DMS 273 (cell line): ENCODE results near the gene RNF31.

Experiments used
- DNase-seq: peaks from one replicate; lab custom pipeline; 2025; ENCODE audit not compliant: unreplicated experiment; lab: John Stamatoyannopoulos, UW

The RNF31 gene

GRCh38 chr14:24137529-24138395, 9.5 kb upstream of the RNF31 start:
- no peak for DNase-seq

DNA sequence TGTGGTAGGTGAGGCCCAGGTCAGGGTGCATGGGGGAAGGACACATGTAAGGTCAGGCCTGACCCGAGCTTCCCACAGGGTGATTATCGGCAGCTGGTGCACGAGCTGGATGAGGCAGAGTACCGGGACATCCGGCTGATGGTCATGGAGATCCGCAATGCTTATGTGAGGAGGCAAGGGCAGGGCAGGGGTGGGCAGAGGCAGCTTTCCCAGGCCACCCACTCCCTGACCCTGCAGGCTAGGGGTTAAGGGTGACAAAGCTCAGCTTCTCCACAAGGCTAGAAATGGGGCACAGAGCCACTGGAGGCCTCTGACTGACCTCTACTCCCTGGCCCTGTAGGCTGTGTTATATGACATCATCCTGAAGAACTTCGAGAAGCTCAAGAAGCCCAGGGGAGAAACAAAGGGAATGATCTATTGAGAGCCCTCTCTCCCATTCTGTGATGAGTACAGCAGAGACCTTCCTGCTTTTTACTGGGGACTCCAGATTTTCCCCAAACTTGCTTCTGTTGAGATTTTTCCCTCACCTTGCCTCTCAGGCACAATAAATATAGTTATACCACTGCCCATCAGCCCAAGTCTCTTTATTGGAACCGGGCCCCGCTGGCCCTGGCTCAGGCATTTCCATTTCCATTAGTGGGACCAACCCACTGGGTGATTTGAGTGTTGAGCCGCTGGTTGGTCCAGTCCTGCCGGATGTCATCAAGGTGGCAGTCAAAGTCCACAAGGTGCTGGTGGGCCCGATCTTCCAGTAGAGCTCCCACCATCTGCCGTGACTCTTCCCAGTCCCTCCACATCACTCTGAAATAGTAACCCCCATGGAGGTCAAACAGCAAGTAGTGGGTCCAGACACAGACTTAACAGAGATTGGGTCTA, 8.7 kb upstream of the RNF31 start:
- no peak for DNase-seq

GRCh38 chr14:24139272-24139934, 7.9 kb upstream of the RNF31 start:
- DNase-seq: peak; percentile 40

- peak; percentile 100 for DNase-seq
These were observed 6.0 kb upstream of the RNF31 start, which contains the start of gene EMC9 for GRCh38 chr14:24141097-24141880. EMC9 (minus strand) TSS chr14:24141591; CDS start chr14:24141304, 287 bp downstream.

GRCh38 chr14:24143511-24143910, 3.8 kb upstream of the RNF31 start:
- no peak for DNase-seq

DNA sequence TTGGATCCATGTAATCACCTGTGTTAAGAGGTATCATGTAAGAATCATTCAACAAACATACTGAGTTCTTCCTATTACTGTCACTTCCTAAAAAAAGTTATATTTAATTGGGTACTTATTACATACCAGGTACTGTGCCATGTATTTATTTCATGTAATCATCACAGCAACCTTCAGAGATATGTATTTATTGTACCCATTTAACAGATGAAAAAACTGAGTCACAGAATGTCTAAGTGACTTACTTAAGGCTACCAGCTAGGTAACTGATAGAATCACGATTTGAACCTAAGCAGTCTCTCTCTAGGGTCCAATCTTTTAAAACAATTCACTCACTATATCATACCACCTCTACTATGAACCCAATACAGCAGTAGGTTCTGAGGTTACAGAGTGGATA, 2.8 kb upstream of the RNF31 start:
- no peak for DNase-seq

DNA sequence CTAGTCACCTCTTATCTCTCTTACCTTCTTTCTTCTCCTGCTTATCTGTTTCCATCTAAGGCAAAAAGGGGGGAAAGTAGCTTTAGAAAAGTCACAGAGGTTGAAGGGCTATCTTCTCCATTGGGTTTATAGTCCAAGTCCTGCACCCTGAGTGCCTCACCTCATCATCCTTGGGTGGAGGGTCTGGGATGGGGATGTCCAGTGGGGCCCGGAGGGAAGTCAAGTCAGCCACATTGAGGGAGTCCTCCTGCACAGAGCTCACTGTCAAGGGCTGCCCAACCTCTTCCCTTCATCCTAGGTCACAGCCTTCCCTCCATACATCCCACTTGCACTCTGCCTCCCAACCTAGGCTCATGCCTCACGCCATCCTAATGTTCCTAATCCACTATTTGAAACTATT, 2.1 kb upstream of the RNF31 start:
- no peak for DNase-seq

DNA sequence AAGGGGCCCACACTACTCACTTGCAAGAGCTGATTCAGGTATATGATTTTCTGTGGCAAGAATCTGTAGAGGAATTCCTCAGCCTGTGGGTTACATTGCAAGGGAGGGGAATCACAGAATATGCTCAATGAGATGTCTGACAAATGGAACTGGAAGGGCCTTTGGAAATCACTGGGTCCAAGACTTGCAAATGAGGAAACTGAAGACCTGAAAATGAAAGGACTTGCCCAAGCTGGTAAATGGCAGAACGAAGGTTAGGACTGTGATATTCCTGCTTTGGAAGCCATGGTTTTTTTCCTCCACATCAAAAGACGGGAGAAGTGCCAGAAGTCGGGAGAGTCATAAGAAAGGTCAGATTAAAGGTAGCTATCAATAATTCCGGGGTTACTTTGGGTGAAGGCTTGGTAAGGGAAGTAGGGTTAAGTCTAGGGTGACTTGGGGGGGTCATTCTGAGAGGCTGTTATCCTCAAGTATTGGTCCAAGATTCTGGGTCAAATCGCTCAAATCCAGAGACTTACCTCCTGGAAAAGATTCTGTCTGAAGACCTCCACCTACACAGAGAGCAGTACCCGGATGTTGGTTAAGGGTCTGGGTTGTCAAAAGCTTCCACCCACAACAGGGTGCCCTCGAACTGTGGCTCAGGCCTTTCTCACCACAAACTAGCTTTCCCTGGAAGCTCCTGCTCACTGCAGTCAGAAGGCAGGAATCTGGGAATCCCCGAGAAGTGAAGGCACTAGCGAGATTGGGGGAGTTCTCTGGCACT, 1.4 kb upstream of the RNF31 start:
- peak; percentile 79 for DNase-seq

DNA sequence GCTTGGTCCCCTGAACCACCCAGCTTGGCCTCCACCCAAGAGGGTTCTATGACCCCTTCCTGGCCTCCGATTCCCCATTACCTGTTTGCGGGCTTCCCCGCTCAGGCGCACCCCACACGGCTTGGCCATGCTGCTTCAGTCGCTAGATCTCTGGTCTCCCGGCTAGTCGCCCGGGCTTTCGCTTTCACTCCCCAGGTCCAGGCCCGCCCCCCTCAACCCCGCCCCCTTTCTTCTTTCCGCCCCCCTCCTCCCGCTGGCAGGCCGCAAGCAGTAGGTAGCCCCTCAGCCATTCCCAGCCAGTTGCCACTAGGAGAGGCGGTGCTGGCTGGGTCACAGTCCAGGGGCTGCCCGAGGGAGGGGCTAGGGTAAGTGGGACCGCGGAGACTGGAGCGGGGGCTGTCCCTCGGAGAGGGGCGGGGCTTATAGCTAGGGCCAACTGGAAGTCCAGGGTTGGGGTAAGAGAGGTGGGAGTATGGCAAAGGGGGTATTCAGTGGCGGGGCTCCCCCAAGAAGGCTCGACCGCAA, 783 bp upstream of the RNF31 start, which contains the start of gene PSME2:
PSME2 (minus strand) TSS at position 158 of the 525 bp plus-strand sequence; CDS start at position 129, 29 bp downstream.
- DNase-seq: peak; percentile 99

DNA sequence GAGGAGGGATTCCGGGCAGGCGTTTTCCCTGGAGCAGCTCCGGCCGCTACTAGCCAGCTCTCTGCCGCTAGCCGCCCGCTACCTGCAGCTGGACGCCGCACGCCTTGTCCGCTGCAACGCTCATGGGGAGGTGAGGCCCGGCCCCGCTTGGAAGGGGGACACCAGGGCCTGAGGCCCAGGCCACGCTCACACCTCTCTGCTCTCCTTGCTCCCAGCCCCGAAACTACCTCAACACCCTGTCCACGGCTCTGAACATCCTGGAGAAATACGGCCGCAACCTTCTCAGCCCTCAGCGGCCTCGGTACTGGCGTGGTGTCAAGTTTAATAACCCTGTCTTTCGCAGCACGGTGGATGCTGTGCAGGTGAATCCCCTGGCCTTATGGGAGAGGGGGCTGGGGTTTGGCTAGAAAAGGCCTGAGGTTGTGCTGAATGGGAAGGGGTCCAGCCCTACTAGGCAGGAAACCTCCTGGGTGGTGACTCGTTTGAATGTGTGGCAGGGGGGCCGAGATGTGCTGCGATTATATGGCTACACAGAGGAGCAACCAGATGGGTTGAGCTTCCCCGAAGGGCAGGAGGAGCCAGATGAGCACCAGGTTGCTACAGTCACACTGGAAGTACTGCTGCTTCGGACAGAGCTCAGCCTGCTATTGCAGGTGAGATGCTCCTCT, 597 bp downstream of the RNF31 start:
- peak; percentile 66 for DNase-seq

DNA sequence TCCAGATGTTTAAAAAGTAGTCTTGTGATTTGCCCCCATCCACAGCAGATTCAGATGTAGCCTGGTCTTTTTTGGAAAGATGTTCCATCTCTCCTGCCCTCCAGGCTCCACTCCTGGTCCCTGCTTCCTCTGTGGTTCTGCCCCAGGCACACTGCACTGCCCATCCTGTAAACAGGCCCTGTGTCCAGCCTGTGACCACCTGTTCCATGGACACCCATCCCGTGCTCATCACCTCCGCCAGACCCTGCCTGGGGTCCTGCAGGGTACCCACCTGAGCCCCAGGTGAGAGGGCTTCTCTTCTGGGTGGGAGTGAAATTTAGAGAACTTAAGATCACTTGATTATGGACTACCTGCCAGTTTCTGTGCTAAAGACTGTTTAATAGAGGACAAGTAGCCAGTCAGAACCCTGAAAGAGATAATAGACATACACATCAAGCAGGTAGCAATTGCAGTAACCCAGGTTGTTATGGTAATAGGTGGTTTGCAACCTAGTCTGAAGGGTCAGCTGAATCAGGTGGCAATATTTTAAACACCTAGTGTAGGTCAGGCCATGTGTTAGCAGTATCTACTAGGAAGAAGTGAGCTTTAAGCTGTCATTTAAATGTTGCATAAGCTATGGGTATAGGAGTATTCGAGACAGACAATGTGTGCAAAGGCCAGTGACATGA, 2.1 kb downstream of the RNF31 start:
- DNase-seq: no peak

GRCh38 chr14:24150061-24150460, 2.8 kb downstream of the RNF31 start:
- no peak for DNase-seq

DNA sequence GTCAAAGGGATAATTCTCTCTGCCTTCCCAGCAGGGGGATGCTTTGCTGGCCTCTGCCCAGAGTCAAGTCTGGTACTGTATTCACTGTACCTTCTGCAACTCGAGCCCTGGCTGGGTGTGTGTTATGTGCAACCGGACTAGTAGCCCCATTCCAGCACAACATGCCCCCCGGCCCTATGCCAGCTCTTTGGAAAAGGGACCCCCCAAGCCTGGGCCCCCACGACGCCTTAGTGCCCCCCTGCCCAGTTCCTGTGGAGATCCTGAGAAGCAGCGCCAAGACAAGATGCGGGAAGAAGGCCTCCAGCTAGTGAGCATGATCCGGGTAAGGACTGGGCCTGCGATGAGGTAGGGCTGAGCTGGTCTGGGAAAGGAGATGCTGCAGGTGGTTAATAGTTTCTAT, 3.3 kb downstream of the RNF31 start:
- no peak for DNase-seq

DNA sequence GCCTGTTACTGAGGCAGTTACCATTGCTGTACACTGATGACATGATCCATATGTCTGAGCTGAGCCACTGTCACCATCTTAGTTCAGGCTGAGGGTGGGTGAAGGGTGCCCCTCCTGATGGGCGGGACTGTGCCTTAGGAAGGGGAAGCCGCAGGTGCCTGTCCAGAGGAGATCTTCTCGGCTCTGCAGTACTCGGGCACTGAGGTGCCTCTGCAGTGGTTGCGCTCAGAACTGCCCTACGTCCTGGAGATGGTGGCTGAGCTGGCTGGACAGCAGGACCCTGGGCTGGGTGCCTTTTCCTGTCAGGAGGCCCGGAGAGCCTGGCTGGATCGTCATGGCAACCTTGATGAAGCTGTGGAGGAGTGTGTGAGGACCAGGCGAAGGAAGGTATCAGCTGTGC, 3.7 kb downstream of the RNF31 start:
- DNase-seq: no peak

GRCh38 chr14:24151404-24152080, 4.2 kb downstream of the RNF31 start:
- DNase-seq: no peak

- DNase-seq: peak; percentile 42
These were observed 7.8 kb downstream of the RNF31 start for GRCh38 chr14:24155100-24155499.

- no peak for DNase-seq
These were observed 9.5 kb downstream of the RNF31 start for GRCh38 chr14:24156840-24157239.

DNA sequence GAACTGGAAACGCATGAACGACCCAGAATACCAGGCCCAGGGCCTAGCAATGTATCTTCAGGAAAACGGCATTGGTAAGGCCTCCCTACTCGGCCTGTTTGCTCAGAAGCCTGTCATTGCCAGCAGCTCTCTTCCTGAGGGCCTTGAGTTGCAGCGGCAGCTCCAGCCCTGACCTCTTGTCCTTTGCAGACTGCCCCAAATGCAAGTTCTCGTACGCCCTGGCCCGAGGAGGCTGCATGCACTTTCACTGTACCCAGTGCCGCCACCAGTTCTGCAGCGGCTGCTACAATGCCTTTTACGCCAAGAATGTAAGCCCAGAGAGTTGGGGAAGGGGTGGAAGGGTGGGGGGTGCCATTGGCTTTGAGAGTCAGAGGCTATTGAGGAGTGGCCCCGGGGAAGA, 10.0 kb downstream of the RNF31 start:
- no peak for DNase-seq
